ENCODE results near the gene CNDP1. TPM values are rescaled to one million over a fixed set of nuclear protein-coding genes. Genes with fewer than 3 reads are reported as not detected.

The CNDP1 gene
- total RNA-seq, 5 donors from 2014 or later (not counting 1 experiment from before 2014, with no cell fraction given), result 0.16 to 0.76 TPM; not detected in 3

- H3K27ac Mint-ChIP-seq, result no peak overlapping the region
- CTCF ChIA-PET, result interaction anchor here (0.9 to 7.2 kb wide), 7 partner anchors 60 to 144 kb away, joined by 3 to 202 read pairs (median 32); no protein-coding TSS in a partner anchor
These were observed 42.0 kb upstream of the CNDP1 start for GRCh38 chr18:74492259-74492658.

GRCh38 chr18:74493689-74494088 is 40.6 kb upstream of the CNDP1 start:
- Histone ChIP-seq H3K27me3 (replicated peaks in 1 of 2; ENCODE audit: control insufficient read depth in 2 of 2, extremely low read depth in 1 of 2, insufficient read depth in 2 of 2, low read length in 1 of 2) (peaks cover 0 to 2% of the 10 kb centered on the region in 2 experiments), H3K36me3 (ENCODE audit: control insufficient read depth in 2 of 2, extremely low read depth in 1 of 2, insufficient read depth in 1 of 2, low read length in 1 of 2) (no peaks in the 10 kb centered on the region), H3K9me3 (no peaks in the 10 kb centered on the region), H3K27ac (ENCODE audit: low read length) (peak overlapping the region; percentile 5), H3K4me3 (ENCODE audit: control insufficient read depth in 1 of 2, extremely low read depth in 1 of 2, low read length in 1 of 2) (no peak overlapping the region), H3K4me1 (ENCODE audit: control insufficient read depth in 1 of 2, extremely low read depth in 1 of 2, insufficient read depth in 2 of 2, low read length in 2 of 2) (peaks cover 20 to 30% of the 10 kb centered on the region in 2 experiments)
- WGBS (ENCODE audit: insufficient coverage), result 86% methylated on average over 1 of the region's 1 CpG
- CTCF ChIA-PET, result interaction anchor here (0.6 to 7.2 kb wide), 44 partner anchors 9 to 411 kb away, joined by 3 to 202 read pairs (median 6); no protein-coding TSS in a partner anchor
- Mint-ChIP-seq H3K27me3 (no peaks in the 10 kb centered on the region), H3K36me3 (no peaks in the 10 kb centered on the region), H3K9me3 (no peaks in the 10 kb centered on the region), H3K4me3 (no peak overlapping the region), H3K27ac (peak overlapping the region in 1 of 2 donors; percentile 45), H3K4me1 (peaks cover 23 to 28% (median 25%) of the 10 kb centered on the region in 3 donors)
- ATAC-seq (replicated peaks in 1 of 4), result peak; percentile 38 to 66 (median 47)
- DNase-seq, result peak; percentile 23 to 85 (median 67)
- POLR2A ChIA-PET, result interaction anchor here (0.5 to 1.1 kb wide), 3 partner anchors 119 to 141 kb away, joined by 3 to 5 read pairs (median 4); no protein-coding TSS in a partner anchor

More at GRCh38 chr18:74492259-74492658, 42.0 kb upstream of the CNDP1 start:
- H3K27me3 ChIP-seq (replicated peaks in 1 of 2; ENCODE audit: control insufficient read depth in 2 of 2, extremely low read depth in 1 of 2, insufficient read depth in 2 of 2, low read length in 1 of 2), result peaks cover 0 to 2% of the 10 kb centered on the region in 2 experiments
- H3K27me3 Mint-ChIP-seq, result no peaks in the 10 kb centered on the region
- peaks cover 11 to 15% (median 13%) of the 10 kb centered on the region in 3 donors for H3K4me1 Mint-ChIP-seq
- ATAC-seq (replicated peaks in 1 of 4), result no peak
- POLR2A ChIA-PET, result no interaction called here
- H3K4me3 Mint-ChIP-seq, result no peak overlapping the region
- H3K9me3 Mint-ChIP-seq, result no peaks in the 10 kb centered on the region
- 87% methylated on average over 2 of the region's 3 CpGs for WGBS (ENCODE audit: insufficient coverage)
- DNase-seq, result no peak
- no peak overlapping the region for H3K4me3 ChIP-seq (ENCODE audit: control insufficient read depth in 1 of 2, extremely low read depth in 1 of 2, low read length in 1 of 2)
- H3K27ac ChIP-seq (ENCODE audit: low read length), result no peak overlapping the region
- H3K4me1 ChIP-seq (ENCODE audit: control insufficient read depth in 1 of 2, extremely low read depth in 1 of 2, insufficient read depth in 2 of 2, low read length in 2 of 2), result peaks cover 7 to 17% of the 10 kb centered on the region in 2 experiments
- no peaks in the 10 kb centered on the region for H3K9me3 ChIP-seq
- H3K36me3 ChIP-seq (ENCODE audit: control insufficient read depth in 2 of 2, extremely low read depth in 1 of 2, insufficient read depth in 1 of 2, low read length in 1 of 2), result no peaks in the 10 kb centered on the region
- no peaks in the 10 kb centered on the region for H3K36me3 Mint-ChIP-seq

GRCh38 chr18:74494514-74494913 is 39.8 kb upstream of the CNDP1 start:
- Histone ChIP-seq H3K4me3 (ENCODE audit: control insufficient read depth in 1 of 2, extremely low read depth in 1 of 2, low read length in 1 of 2) (no peak overlapping the region), H3K27me3 (replicated peaks in 1 of 2; ENCODE audit: control insufficient read depth in 2 of 2, extremely low read depth in 1 of 2, insufficient read depth in 2 of 2, low read length in 1 of 2) (no peaks in the 10 kb centered on the region), H3K9me3 (no peaks in the 10 kb centered on the region), H3K4me1 (ENCODE audit: control insufficient read depth in 1 of 2, extremely low read depth in 1 of 2, insufficient read depth in 2 of 2, low read length in 2 of 2) (peaks cover 24 to 36% of the 10 kb centered on the region in 2 experiments), H3K36me3 (ENCODE audit: control insufficient read depth in 2 of 2, extremely low read depth in 1 of 2, insufficient read depth in 1 of 2, low read length in 1 of 2) (no peaks in the 10 kb centered on the region), H3K27ac (ENCODE audit: low read length) (peak overlapping the region; percentile 5)
- DNase-seq (no peak), ATAC-seq (replicated peaks in 1 of 4) (no peak)
- POLR2A ChIA-PET, result interaction anchor here (0.7 kb wide), 2 partner anchors 121 to 142 kb away, joined by 3 to 4 read pairs; no protein-coding TSS in a partner anchor
- no peaks in the 10 kb centered on the region for H3K36me3 Mint-ChIP-seq
- H3K9me3 Mint-ChIP-seq, result no peaks in the 10 kb centered on the region
- CTCF ChIA-PET, result interaction anchor here (0.7 to 7.2 kb wide), 8 partner anchors 57 to 370 kb away, joined by 3 to 95 read pairs (median 9); no protein-coding TSS in a partner anchor
- no peaks in the 10 kb centered on the region for H3K27me3 Mint-ChIP-seq
- H3K4me3 Mint-ChIP-seq, result peak overlapping the region in 1 of 3 donors; percentile 96
- H3K4me1 Mint-ChIP-seq, result peaks cover 31 to 36% (median 33%) of the 10 kb centered on the region in 3 donors
- no CpG with 5 or more reads among the region's 1 CpG for WGBS (ENCODE audit: insufficient coverage)
- H3K27ac Mint-ChIP-seq, result peak overlapping the region in 1 of 2 donors; percentile 18

- peaks cover 43 to 47% (median 46%) of the 10 kb centered on the region in 3 donors for H3K4me1 Mint-ChIP-seq
These were observed 38.5 kb upstream of the CNDP1 start, which contains the start of gene CNDP2 for GRCh38 chr18:74495581-74496507. Gene CNDP2, plus strand, starts transcription at chr18:74496363. Its CDS starts 3,611 bp downstream, at chr18:74499974.

GRCh38 chr18:74496508-74497323 is 37.6 kb upstream of the CNDP1 start:
- H3K4me1 ChIP-seq (ENCODE audit: control insufficient read depth in 1 of 2, extremely low read depth in 1 of 2, insufficient read depth in 2 of 2, low read length in 2 of 2), result peaks cover 29 to 50% of the 10 kb centered on the region in 2 experiments
- H3K36me3 Mint-ChIP-seq, result peaks cover 10% of the 10 kb centered on the region
- under 1% methylated on average over 28 of the region's 48 CpGs for WGBS (ENCODE audit: insufficient coverage)
- DNase-seq (peak in 22 of 35 experiments; percentile 4 to 53 (median 20)), ATAC-seq (replicated peaks in 1 of 4) (peak; percentile 2 to 28 (median 19))
- peak overlapping the region; percentile 92 for H3K27ac ChIP-seq (ENCODE audit: low read length)
- H3K27ac Mint-ChIP-seq, result peak overlapping the region; percentile 90 to 99
- POLR2A ChIA-PET, result interaction anchor here (0.7 to 1.5 kb wide), 4 partner anchors 101 to 709 kb away, joined by 3 to 5 read pairs (median 4); partner anchors contain the start of gene ZNF407 (in 1 of the 2)
- H3K4me3 ChIP-seq (ENCODE audit: control insufficient read depth in 1 of 2, extremely low read depth in 1 of 2, low read length in 1 of 2), result peak overlapping the region; percentile 76 to 78
- H3K36me3 ChIP-seq (ENCODE audit: control insufficient read depth in 2 of 2, extremely low read depth in 1 of 2, insufficient read depth in 1 of 2, low read length in 1 of 2), result peaks cover 0 to 9% of the 10 kb centered on the region in 2 donors
- H3K4me1 Mint-ChIP-seq, result peaks cover 47 to 54% (median 53%) of the 10 kb centered on the region in 3 donors
- no peaks in the 10 kb centered on the region for H3K9me3 ChIP-seq
- no peaks in the 10 kb centered on the region for H3K27me3 ChIP-seq (replicated peaks in 1 of 2; ENCODE audit: control insufficient read depth in 2 of 2, extremely low read depth in 1 of 2, insufficient read depth in 2 of 2, low read length in 1 of 2)
- H3K4me3 Mint-ChIP-seq, result peak overlapping the region; percentile 95 to 98 (median 96)
- CTCF ChIA-PET, result interaction anchor here (0.6 to 7.2 kb wide), 11 partner anchors 98 to 343 kb away, joined by 3 to 95 read pairs (median 5); no protein-coding TSS in a partner anchor
- no peaks in the 10 kb centered on the region for H3K9me3 Mint-ChIP-seq
- H3K27me3 Mint-ChIP-seq, result no peaks in the 10 kb centered on the region

More at GRCh38 chr18:74495581-74496507, 38.5 kb upstream of the CNDP1 start, which contains the start of gene CNDP2:
- H3K36me3 ChIP-seq (ENCODE audit: control insufficient read depth in 2 of 2, extremely low read depth in 1 of 2, insufficient read depth in 1 of 2, low read length in 1 of 2), result no peaks in the 10 kb centered on the region
- peaks cover 29 to 45% of the 10 kb centered on the region in 2 experiments for H3K4me1 ChIP-seq (ENCODE audit: control insufficient read depth in 1 of 2, extremely low read depth in 1 of 2, insufficient read depth in 2 of 2, low read length in 2 of 2)
- peak within 1 kb of the TSS; percentile 76 to 78 for H3K4me3 ChIP-seq (ENCODE audit: control insufficient read depth in 1 of 2, extremely low read depth in 1 of 2, low read length in 1 of 2)
- peak within 1 kb of the TSS; percentile 92 for H3K27ac ChIP-seq (ENCODE audit: low read length)
- WGBS (ENCODE audit: insufficient coverage), result 0% methylated on average over 54 of the region's 71 CpGs
- H3K27me3 ChIP-seq (replicated peaks in 1 of 2; ENCODE audit: control insufficient read depth in 2 of 2, extremely low read depth in 1 of 2, insufficient read depth in 2 of 2, low read length in 1 of 2), result no peaks in the 10 kb centered on the region
- ChIA-PET CTCF (interaction anchor here (0.6 to 7.2 kb wide), 11 partner anchors 97 to 342 kb away, joined by 3 to 95 read pairs (median 5); no protein-coding TSS in a partner anchor), POLR2A (interaction anchor here (0.7 to 1.5 kb wide), 4 partner anchors 102 to 710 kb away, joined by 3 to 5 read pairs (median 4); partner anchors contain the start of gene ZNF407 (in 1 of the 2))
- Mint-ChIP-seq H3K9me3 (no peaks in the 10 kb centered on the region), H3K27ac (peak within 1 kb of the TSS; percentile 90 to 99), H3K4me3 (peak within 1 kb of the TSS; percentile 95 to 98 (median 96)), H3K36me3 (peaks cover 4% of the 10 kb centered on the region), H3K27me3 (no peaks in the 10 kb centered on the region)
- no peaks in the 10 kb centered on the region for H3K9me3 ChIP-seq
- peak; percentile 74 to 77 (median 76) for ATAC-seq (replicated peaks in 1 of 4)
- peak; percentile 90 to 99 (median 95) for DNase-seq
